NB4 (cell line): ENCODE results near the gene TRIM23.

Experiments
- CTCF ChIP-seq: IDR thresholded peaks from one replicate; pipeline ENCODE4 v1.5.1; 2012; ENCODE audit warnings: low read depth, low read length
- MAX ChIP-seq: IDR thresholded peaks from 2 replicates; pipeline ENCODE4 v1.6.1; 2011; ENCODE audit warnings: low read depth, low read length
- MYC ChIP-seq: IDR thresholded peaks from 2 replicates; pipeline ENCODE4 v1.6.1; 2011; ENCODE audit warnings: low read depth, low read length
- POLR2A ChIP-seq: IDR thresholded peaks from 2 replicates; pipeline ENCODE4 v1.6.1; 2011; ENCODE audit warnings: mild to moderate bottlenecking; ENCODE audit not compliant: insufficient read length; ENCODE audit errors: extremely low read depth

DNA sequence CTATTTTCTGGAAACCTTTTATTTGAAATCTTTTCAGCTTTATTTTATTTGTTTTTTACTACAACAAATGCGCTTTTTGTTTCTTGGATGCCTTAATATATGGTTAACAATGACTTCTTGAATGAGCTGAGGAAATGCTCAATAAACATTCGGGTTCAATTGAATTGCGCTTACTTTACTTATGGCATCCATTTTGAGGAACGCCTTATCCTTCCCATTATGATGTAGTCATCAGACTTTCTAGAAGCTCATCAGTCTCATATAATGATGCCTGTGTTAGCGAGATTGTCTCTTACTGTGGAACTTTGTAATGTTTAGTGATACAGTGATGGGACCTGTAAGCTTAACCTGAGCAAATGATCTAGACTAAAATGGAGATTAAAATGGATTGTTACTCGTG lies 1.6 kb upstream of the TRIM23 start:
- TF ChIP-seq CTCF (no peak), POLR2A (no peak), MYC (no peak), MAX (no peak)
